K562 (cell line): ENCODE measurements around the gene FAM32A. TPM values are rescaled to one million over a fixed set of nuclear protein-coding genes. Genes with fewer than 3 reads are reported as not detected.

Experiments
- ARID3B ChIP-seq: fragments of 250-450 bp; sonication (Bioruptor Pico); IDR thresholded peaks from 2 replicates; pipeline ENCODE4 v1.4.0; 2020; ENCODE audit warnings: borderline replicate concordance
- JUNB ChIP-seq: fragments of 450-650 bp; formaldehyde crosslinking; conservative IDR thresholded peaks from 2 replicates; pipeline ENCODE4 v1.4.0; 2020; ENCODE audit warnings: mild to moderate bottlenecking
- NCOR1 ChIP-seq: fragments of 450-650 bp; IDR thresholded peaks from 2 replicates; pipeline ENCODE4 v1.6.1; 2016; ENCODE audit warnings: mild to moderate bottlenecking, moderate library complexity
- PTBP1 ChIP-seq: fragments of 200-400 bp; formaldehyde crosslinking; IDR thresholded peaks from 2 replicates; pipeline ENCODE4 v1.6.1; 2017; ENCODE audit warnings: low read depth, low read length
- SMARCA4 ChIP-seq: fragments of 450-650 bp; IDR thresholded peaks from 2 replicates; pipeline ENCODE4 v1.6.1; 2016
- SMARCA5 ChIP-seq: fragments of 450-650 bp; IDR thresholded peaks from 2 replicates; pipeline ENCODE4 v1.6.1; 2016
- TSHZ1 ChIP-seq: fragments of 250-450 bp; sonication (Bioruptor Pico); IDR thresholded peaks from 2 replicates; pipeline ENCODE4 v1.4.0; 2020; ENCODE audit warnings: mild to moderate bottlenecking, moderate library complexity
- ZNF134 ChIP-seq: fragments of 250-450 bp; sonication (Bioruptor Pico); conservative IDR thresholded peaks from 2 replicates; pipeline ENCODE4 v1.4.0; 2020
- ZSCAN32 ChIP-seq: fragments of 450-650 bp; formaldehyde crosslinking; IDR thresholded peaks from 2 replicates; pipeline ENCODE4 v1.4.0; 2020; ENCODE audit warnings: mild to moderate bottlenecking, moderate library complexity
- polyA plus RNA-seq, 8 experiments: library from polyadenylated mRNA; depleted of rRNA in 4 of 8; stranded (reverse) in 5 of 8; unstranded in 3 of 8; fragments of >200 nt; fragmentation: Nextera tagmentation in 2 of 8; fragmentation: Illumina TruSeq in 1 of 8; extraction: Ambion mirVana in 2 of 8; extraction: Trizol in 1 of 8; gene quantifications; 2 replicates each; pipeline versions ENCODE4 v1.2.1 to v1.2.3, GENCODE V29; 2011 to 2014; ENCODE audit warnings: inconsistent platforms in 1 of 8, missing spikeins in 1 of 8
- total RNA-seq, 7 experiments: library from RNA; depleted of rRNA in 6 of 7; stranded (reverse); fragments of >200 nt in 6 of 7; fragmentation: Illumina TruSeq in 2 of 7; extraction: Trizol in 2 of 7; gene quantifications; 2 replicates each; pipeline versions ENCODE4 v1.2.1 to v1.2.3, GENCODE V29; 2011 to 2021; ENCODE audit warnings: low replicate concordance in 1 of 7
- TF ChIP-seq, protein P1 (sequence below): fragments of 250-450 bp; sonication (Bioruptor Pico); IDR thresholded peaks from 2 replicates; pipeline ENCODE4 v1.8.0; 2022; ENCODE audit warnings: inconsistent platforms, mild to moderate bottlenecking, moderate library complexity, borderline replicate concordance
- TF ChIP-seq, protein P2 (sequence below): fragments of 450-650 bp; IDR thresholded peaks from 2 replicates; pipeline ENCODE4 v1.6.1; 2016; ENCODE audit warnings: mild to moderate bottlenecking
- TF ChIP-seq, protein P3 (sequence below): fragments of 250-450 bp; sonication (Bioruptor Pico); IDR thresholded peaks from 2 replicates; pipeline ENCODE4 v1.5.1; 2021; ENCODE audit warnings: mild to moderate bottlenecking
- TF ChIP-seq, protein P4 (sequence below): sonication (generic); formaldehyde crosslinking; IDR thresholded peaks from 2 replicates; pipeline ENCODE4 v1.8.0; 2023; ENCODE audit warnings: mild to moderate bottlenecking, missing genetic modification reagents

The FAM32A gene
- total and polyA plus RNA-seq, 9 of the 15 experiments (the other 6 are each of a cell fraction or from before 2014, with no cell fraction given) = 30.7 to 96.7 (median 73.7) TPM

DNA sequence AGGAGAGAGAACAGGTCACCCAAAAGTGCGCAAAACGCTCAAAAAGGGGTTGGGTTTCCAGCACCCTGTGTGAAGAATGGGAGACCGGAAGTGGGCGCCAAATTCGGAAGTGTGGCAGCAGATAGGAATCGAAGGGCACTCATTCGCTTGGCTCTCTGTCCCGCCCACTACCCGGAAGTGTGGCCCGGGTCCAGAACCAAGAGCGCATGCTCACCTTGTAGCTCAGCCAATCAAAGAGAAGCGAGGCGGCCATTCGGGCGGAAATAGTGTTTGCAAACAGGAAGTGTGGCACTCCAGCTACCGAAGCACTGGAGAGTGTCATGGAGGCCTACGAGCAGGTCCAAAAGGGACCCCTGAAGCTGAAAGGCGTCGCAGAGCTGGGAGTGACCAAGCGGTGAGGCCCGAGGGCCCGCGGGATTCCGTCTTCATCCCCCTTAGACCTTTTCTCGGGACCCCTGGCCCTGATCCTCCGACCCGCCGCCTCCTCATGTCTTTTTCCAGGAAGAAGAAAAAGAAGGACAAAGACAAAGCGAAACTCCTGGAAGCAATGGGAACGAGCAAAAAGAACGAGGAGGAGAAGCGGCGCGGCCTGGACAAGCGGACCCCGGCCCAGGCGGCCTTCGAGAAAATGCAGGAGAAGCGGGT lies at the start of gene FAM32A (continued):
- TF ChIP-seq PTBP1 (no peak), ARID3B (no peak), SMARCA4 (no peak), ZSCAN32 (CRISPR knock-in tag) (no peak), NCOR1 (no peak), SMARCA5 (no peak), TSHZ1 (no peak), ZNF134 (CRISPR knock-in tag) (no peak), JUNB (CRISPR knock-in tag) (no peak)
- TF ChIP-seq, protein P1, sequence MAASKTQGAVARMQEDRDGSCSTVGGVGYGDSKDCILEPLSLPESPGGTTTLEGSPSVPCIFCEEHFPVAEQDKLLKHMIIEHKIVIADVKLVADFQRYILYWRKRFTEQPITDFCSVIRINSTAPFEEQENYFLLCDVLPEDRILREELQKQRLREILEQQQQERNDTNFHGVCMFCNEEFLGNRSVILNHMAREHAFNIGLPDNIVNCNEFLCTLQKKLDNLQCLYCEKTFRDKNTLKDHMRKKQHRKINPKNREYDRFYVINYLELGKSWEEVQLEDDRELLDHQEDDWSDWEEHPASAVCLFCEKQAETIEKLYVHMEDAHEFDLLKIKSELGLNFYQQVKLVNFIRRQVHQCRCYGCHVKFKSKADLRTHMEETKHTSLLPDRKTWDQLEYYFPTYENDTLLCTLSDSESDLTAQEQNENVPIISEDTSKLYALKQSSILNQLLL (CRISPR knock-in tag) = no peak
- TF ChIP-seq, protein P2, sequence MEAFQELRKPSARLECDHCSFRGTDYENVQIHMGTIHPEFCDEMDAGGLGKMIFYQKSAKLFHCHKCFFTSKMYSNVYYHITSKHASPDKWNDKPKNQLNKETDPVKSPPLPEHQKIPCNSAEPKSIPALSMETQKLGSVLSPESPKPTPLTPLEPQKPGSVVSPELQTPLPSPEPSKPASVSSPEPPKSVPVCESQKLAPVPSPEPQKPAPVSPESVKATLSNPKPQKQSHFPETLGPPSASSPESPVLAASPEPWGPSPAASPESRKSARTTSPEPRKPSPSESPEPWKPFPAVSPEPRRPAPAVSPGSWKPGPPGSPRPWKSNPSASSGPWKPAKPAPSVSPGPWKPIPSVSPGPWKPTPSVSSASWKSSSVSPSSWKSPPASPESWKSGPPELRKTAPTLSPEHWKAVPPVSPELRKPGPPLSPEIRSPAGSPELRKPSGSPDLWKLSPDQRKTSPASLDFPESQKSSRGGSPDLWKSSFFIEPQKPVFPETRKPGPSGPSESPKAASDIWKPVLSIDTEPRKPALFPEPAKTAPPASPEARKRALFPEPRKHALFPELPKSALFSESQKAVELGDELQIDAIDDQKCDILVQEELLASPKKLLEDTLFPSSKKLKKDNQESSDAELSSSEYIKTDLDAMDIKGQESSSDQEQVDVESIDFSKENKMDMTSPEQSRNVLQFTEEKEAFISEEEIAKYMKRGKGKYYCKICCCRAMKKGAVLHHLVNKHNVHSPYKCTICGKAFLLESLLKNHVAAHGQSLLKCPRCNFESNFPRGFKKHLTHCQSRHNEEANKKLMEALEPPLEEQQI = no peak
- TF ChIP-seq, protein P3, sequence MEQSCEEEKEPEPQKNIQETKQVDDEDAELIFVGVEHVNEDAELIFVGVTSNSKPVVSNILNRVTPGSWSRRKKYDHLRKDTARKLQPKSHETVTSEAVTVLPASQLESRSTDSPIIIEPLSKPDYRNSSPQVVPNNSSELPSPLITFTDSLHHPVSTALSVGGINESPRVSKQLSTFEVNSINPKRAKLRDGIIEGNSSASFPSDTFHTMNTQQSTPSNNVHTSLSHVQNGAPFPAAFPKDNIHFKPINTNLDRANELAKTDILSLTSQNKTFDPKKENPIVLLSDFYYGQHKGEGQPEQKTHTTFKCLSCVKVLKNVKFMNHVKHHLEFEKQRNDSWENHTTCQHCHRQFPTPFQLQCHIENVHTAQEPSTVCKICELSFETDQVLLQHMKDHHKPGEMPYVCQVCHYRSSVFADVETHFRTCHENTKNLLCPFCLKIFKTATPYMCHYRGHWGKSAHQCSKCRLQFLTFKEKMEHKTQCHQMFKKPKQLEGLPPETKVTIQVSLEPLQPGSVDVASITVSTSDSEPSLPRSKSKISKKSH = no peak
- TF ChIP-seq, protein P4, sequence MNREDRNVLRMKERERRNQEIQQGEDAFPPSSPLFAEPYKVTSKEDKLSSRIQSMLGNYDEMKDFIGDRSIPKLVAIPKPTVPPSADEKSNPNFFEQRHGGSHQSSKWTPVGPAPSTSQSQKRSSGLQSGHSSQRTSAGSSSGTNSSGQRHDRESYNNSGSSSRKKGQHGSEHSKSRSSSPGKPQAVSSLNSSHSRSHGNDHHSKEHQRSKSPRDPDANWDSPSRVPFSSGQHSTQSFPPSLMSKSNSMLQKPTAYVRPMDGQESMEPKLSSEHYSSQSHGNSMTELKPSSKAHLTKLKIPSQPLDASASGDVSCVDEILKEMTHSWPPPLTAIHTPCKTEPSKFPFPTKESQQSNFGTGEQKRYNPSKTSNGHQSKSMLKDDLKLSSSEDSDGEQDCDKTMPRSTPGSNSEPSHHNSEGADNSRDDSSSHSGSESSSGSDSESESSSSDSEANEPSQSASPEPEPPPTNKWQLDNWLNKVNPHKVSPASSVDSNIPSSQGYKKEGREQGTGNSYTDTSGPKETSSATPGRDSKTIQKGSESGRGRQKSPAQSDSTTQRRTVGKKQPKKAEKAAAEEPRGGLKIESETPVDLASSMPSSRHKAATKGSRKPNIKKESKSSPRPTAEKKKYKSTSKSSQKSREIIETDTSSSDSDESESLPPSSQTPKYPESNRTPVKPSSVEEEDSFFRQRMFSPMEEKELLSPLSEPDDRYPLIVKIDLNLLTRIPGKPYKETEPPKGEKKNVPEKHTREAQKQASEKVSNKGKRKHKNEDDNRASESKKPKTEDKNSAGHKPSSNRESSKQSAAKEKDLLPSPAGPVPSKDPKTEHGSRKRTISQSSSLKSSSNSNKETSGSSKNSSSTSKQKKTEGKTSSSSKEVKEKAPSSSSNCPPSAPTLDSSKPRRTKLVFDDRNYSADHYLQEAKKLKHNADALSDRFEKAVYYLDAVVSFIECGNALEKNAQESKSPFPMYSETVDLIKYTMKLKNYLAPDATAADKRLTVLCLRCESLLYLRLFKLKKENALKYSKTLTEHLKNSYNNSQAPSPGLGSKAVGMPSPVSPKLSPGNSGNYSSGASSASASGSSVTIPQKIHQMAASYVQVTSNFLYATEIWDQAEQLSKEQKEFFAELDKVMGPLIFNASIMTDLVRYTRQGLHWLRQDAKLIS (CRISPR knock-in tag) = no peak
